Lower lobe of right lung (tissue), 2 donors: ENCODE measurements around the gene DHPS. TPM values are rescaled to one million over a fixed set of nuclear protein-coding genes. Genes with fewer than 3 reads are reported as not detected.

Experiments
- ATAC-seq, 2 donors: fragments of 200-7000 bp; cut with Tn5 transposase; one replicate each; pipeline ENCODE4 v1.9.1; 2020 to 2022; ENCODE audit warnings: mild to moderate bottlenecking in 2 of 2, moderate library complexity in 2 of 2
- DNase-seq: peaks from one replicate; pipeline ENCODE4 v3.0.0-alpha.2; 2020
- H3K27ac ChIP-seq: fragments of 200-600 bp; one replicate; pipeline ENCODE4 v1.8.0; 2022
- H3K27me3 ChIP-seq: fragments of 200-600 bp; one replicate; pipeline ENCODE4 v1.8.0; 2022; ENCODE audit warnings: low read depth
- H3K36me3 ChIP-seq: fragments of 200-600 bp; one replicate; pipeline ENCODE4 v1.8.0; 2022; ENCODE audit warnings: mild to moderate bottlenecking
- H3K4me1 ChIP-seq: fragments of 200-600 bp; one replicate; pipeline ENCODE4 v1.8.0; 2022
- H3K4me3 ChIP-seq: fragments of 200-600 bp; one replicate; pipeline ENCODE4 v1.8.0; 2022; ENCODE audit warnings: mild to moderate bottlenecking
- H3K9me3 ChIP-seq: fragments of 200-600 bp; one replicate; pipeline ENCODE4 v1.8.0; 2022
- CTCF ChIP-seq: fragments of 200-600 bp; IDR thresholded peaks from one replicate; pipeline ENCODE4 v1.8.0; 2022; ENCODE audit warnings: antibody characterized with exemption, mild to moderate bottlenecking
- intact Hi-C: fragments of 100-400 bp; cut with DNase I; formaldehyde crosslinking; loops from one replicate; pipeline ENCODE4 v1.11.0; 2022
- total RNA-seq: library from RNA; stranded (reverse); fragmentation: NEBNext Ultra II Directional; extraction: Animal tissue kit (Norgen Biotek cat#: 25700); gene quantifications from one replicate; pipeline ENCODE4 v1.2.1, GENCODE V29; 2021
- donor health status: DM: no; HTN: yes; CAD: no; lungs with severe emphysema.

The DHPS gene
- total RNA-seq, 1 donor from 2014 or later = 77.0 TPM

- DNase-seq = no peak
- H3K27me3 ChIP-seq = no peaks in the 10 kb centered on the region
- no peak for ATAC-seq
- TF ChIP-seq CTCF = no peak
- no peaks in the 10 kb centered on the region for H3K4me1 ChIP-seq
- intact Hi-C loops = no loop called here
- peaks cover 95% of the 10 kb centered on the region for H3K36me3 ChIP-seq
- H3K4me3 ChIP-seq = no peak overlapping the region
- no peaks in the 10 kb centered on the region for H3K9me3 ChIP-seq
- no peak overlapping the region for H3K27ac ChIP-seq
These were observed 29.5 kb upstream of the DHPS start for GRCh38 chr19:12711187-12711586.

GRCh38 chr19:12708641-12709040 lies 27.0 kb upstream of the DHPS start:
- intact Hi-C loops = no loop called here
- H3K36me3 ChIP-seq = peaks cover 95% of the 10 kb centered on the region
- no peaks in the 10 kb centered on the region for H3K9me3 ChIP-seq
- ATAC-seq = no peak
- H3K27ac ChIP-seq = no peak overlapping the region
- no peak overlapping the region for H3K4me3 ChIP-seq
- no peaks in the 10 kb centered on the region for H3K27me3 ChIP-seq
- DNase-seq = no peak
- TF ChIP-seq CTCF = no peak
- H3K4me1 ChIP-seq = no peaks in the 10 kb centered on the region

- ATAC-seq (no peak), DNase-seq (no peak)
- Histone ChIP-seq H3K36me3 (peaks cover 100% of the 10 kb centered on the region), H3K4me3 (no peak overlapping the region), H3K9me3 (no peaks in the 10 kb centered on the region), H3K4me1 (no peaks in the 10 kb centered on the region), H3K27ac (no peak overlapping the region), H3K27me3 (no peaks in the 10 kb centered on the region)
- TF ChIP-seq CTCF = no peak
- intact Hi-C loops = no loop called here
These were observed 24.6 kb upstream of the DHPS start for GRCh38 chr19:12706332-12706718.

- intact Hi-C loops = no loop called here
- Histone ChIP-seq H3K4me3 (no peak overlapping the region), H3K9me3 (no peaks in the 10 kb centered on the region), H3K4me1 (no peaks in the 10 kb centered on the region), H3K27ac (no peak overlapping the region), H3K36me3 (peaks cover 100% of the 10 kb centered on the region), H3K27me3 (no peaks in the 10 kb centered on the region)
- no peak for DNase-seq
- no peak for ATAC-seq
- no peak for TF ChIP-seq CTCF
These were observed 24.1 kb upstream of the DHPS start for GRCh38 chr19:12705654-12706331.

GRCh38 chr19:12705169-12705568 lies 23.5 kb upstream of the DHPS start:
- peaks cover 100% of the 10 kb centered on the region for H3K36me3 ChIP-seq
- TF ChIP-seq CTCF = no peak
- no peak overlapping the region for H3K4me3 ChIP-seq
- no peaks in the 10 kb centered on the region for H3K27me3 ChIP-seq
- no peaks in the 10 kb centered on the region for H3K9me3 ChIP-seq
- H3K27ac ChIP-seq = no peak overlapping the region
- intact Hi-C loops = no loop called here
- ATAC-seq (no peak), DNase-seq (no peak)
- no peaks in the 10 kb centered on the region for H3K4me1 ChIP-seq

GRCh38 chr19:12703046-12703445 lies 21.4 kb upstream of the DHPS start:
- Histone ChIP-seq H3K36me3 (peaks cover 92% of the 10 kb centered on the region), H3K9me3 (no peaks in the 10 kb centered on the region), H3K4me1 (no peaks in the 10 kb centered on the region), H3K27me3 (no peaks in the 10 kb centered on the region), H3K4me3 (no peak overlapping the region), H3K27ac (no peak overlapping the region)
- intact Hi-C loops = no loop called here
- TF ChIP-seq CTCF = no peak
- ATAC-seq (no peak), DNase-seq (no peak)
